Hematopoietic multipotent progenitor cell treated with erythropoietin and hydrocortisone succinate and interleukin-3 and kit ligand, for 8 days (in vitro differentiated cells): ENCODE measurements around the gene CCDC57.
A peak's percentile ranks its signal among the peaks of the same experiment; 100 is the strongest.

Experiments
- DNase-seq: peaks from one replicate; pipeline ENCODE4 v3.0.0-alpha.2; 2015

Gene CCDC57

GRCh38 chr17:82077617-82078358 lies 134.9 kb downstream of the CCDC57 start:
- DNase-seq = no peak

GRCh38 chr17:82076785-82077591 lies 135.7 kb downstream of the CCDC57 start:
- no peak for DNase-seq

- DNase-seq = peak; percentile 34
These were observed 136.4 kb downstream of the CCDC57 start for GRCh38 chr17:82076018-82076784.

GRCh38 chr17:82073446-82073845 lies 139.2 kb downstream of the CCDC57 start:
- DNase-seq = no peak

- no peak for DNase-seq
These were observed 139.8 kb downstream of the CCDC57 start for GRCh38 chr17:82072827-82073226.

- DNase-seq = no peak
These were observed 142.0 kb downstream of the CCDC57 start for GRCh38 chr17:82070611-82071010.

GRCh38 chr17:82065638-82066303 lies 146.9 kb downstream of the CCDC57 start, which contains the start of gene DUS1L:
DUS1L (minus strand) TSS chr17:82065804; CDS start chr17:82065059, 745 bp downstream.
- peak; percentile 55 for DNase-seq

- no peak for DNase-seq
These were observed 147.4 kb downstream of the CCDC57 start for GRCh38 chr17:82065193-82065637.

- no peak for DNase-seq
These were observed 148.0 kb downstream of the CCDC57 start for GRCh38 chr17:82064433-82065192.

- DNase-seq = no peak
These were observed 148.9 kb downstream of the CCDC57 start for GRCh38 chr17:82063424-82064415.

GRCh38 chr17:82062984-82063368 lies 149.7 kb downstream of the CCDC57 start:
- no peak for DNase-seq

- no peak for DNase-seq
These were observed 150.3 kb downstream of the CCDC57 start for GRCh38 chr17:82062076-82062983.

GRCh38 chr17:82061047-82061925 lies 151.4 kb downstream of the CCDC57 start:
- no peak for DNase-seq

- no peak for DNase-seq
These were observed 152.0 kb downstream of the CCDC57 start for GRCh38 chr17:82060614-82061013.

- no peak for DNase-seq
These were observed 152.7 kb downstream of the CCDC57 start for GRCh38 chr17:82060001-82060380.

GRCh38 chr17:82059272-82060000 lies 153.2 kb downstream of the CCDC57 start:
- DNase-seq = no peak

- no peak for DNase-seq
These were observed 153.8 kb downstream of the CCDC57 start for GRCh38 chr17:82058855-82059249.
